HCT116 (cell line): ENCODE results near the gene CFAP61. TPM values are rescaled to one million over a fixed set of nuclear protein-coding genes. Genes with fewer than 3 reads are reported as not detected.

ENCODE experiments used
- ATAC-seq: fragments of 200-7000 bp; cut with Tn5 transposase; 2 replicates; pipeline ENCODE4 v1.9.1; 2020; ENCODE audit warnings: mild to moderate bottlenecking, moderate library complexity
- BruUV-seq: library from RNA; stranded (reverse); fragments of 400-500 nt; replicated peaks from 2 replicates; lab custom pipeline; 2021; lab: Mats Ljungman, UMichigan
- CTCF ChIA-PET: fragments of 300-600 bp; sonication (Branson Sonifier 250); formaldehyde crosslinking; loops from one replicate; lab custom pipeline; 2021; ENCODE audit warnings: antibody characterized with exemption; lab: Charles Lee
- POLR2A ChIA-PET: fragments of 300-600, 350-600 bp; sonication (Branson Sonifier 250); formaldehyde crosslinking; loops from one replicate; lab custom pipeline; 2021; ENCODE audit warnings: antibody characterized with exemption; lab: Charles Lee
- RAD21 ChIA-PET, 2 experiments: fragments of 300-600 bp; sonication (Branson Sonifier 250); formaldehyde crosslinking; loops; one replicate each; lab custom pipeline; 2023; ENCODE audit warnings: low total read pairs in 2 of 2; ENCODE audit not compliant: uncharacterized antibody in 2 of 2, unreplicated experiment in 2 of 2, low non-redundant PET in 1 of 2; lab: Charles Lee
- DNase-seq: peaks from one replicate; pipeline ENCODE4 v3.0.0-alpha.2; 2010; ENCODE audit warnings: low read depth, low spot score
- H2AFZ ChIP-seq: fragments of 200-600 bp; shearing (Covaris generic), sonication (generic); 2 replicates; pipeline ENCODE4 v1.6.1; 2017; ENCODE audit warnings: low read depth, mixed run types, mixed read lengths, antibody characterized with exemption, low read length; ENCODE audit not compliant: poor library complexity, severe bottlenecking
- H3K27ac ChIP-seq: 2 replicates; pipeline ENCODE4 v1.5.1; 2012; ENCODE audit warnings: low read depth, low read length
- H3K27me3 ChIP-seq: fragments of 200-600 bp; sonication (generic); 2 replicates; pipeline ENCODE4 v1.6.1; 2016; ENCODE audit warnings: mixed run types, low read length, mixed read lengths; ENCODE audit not compliant: insufficient read depth
- H3K36me3 ChIP-seq, 2 experiments: fragments of 200-500 bp in 1 of 2; fragments of 200-600 bp in 1 of 2; sonication (Bioruptor generic) in 1 of 2; sonication (generic) in 1 of 2; 2 replicates each; pipeline versions ENCODE4 v1.5.1 to v1.6.1; 2014 to 2016; ENCODE audit warnings: low read length in 2 of 2, inconsistent platforms in 1 of 2, mixed read lengths in 1 of 2, mixed run types in 1 of 2; ENCODE audit not compliant: insufficient read depth in 2 of 2, control insufficient read depth in 1 of 2
- H3K4me1 ChIP-seq, 2 experiments: fragments of 200-600 bp in 1 of 2; sonication (generic) in 1 of 2; 2 replicates each; pipeline versions ENCODE4 v1.5.1 to v1.6.1; 2012 to 2017; ENCODE audit warnings: low read length in 2 of 2, inconsistent platforms in 1 of 2, mild to moderate bottlenecking in 1 of 2, mixed read lengths in 1 of 2, mixed run types in 1 of 2, moderate library complexity in 1 of 2; ENCODE audit not compliant: insufficient read depth in 2 of 2, control insufficient read depth in 1 of 2
- H3K4me2 ChIP-seq: fragments of 200-600 bp; sonication (generic); 2 replicates; pipeline ENCODE4 v1.6.1; 2017; ENCODE audit warnings: mixed run types, low read length, mixed read lengths
- H3K4me3 ChIP-seq, 2 experiments: fragments of 200-600 bp in 1 of 2; sonication (generic) in 1 of 2; replicated peaks in 1 of 2; 2 replicates each; pipeline ENCODE4 v1.5.1; 2011 to 2016; ENCODE audit warnings: low read length in 2 of 2, control low read depth in 1 of 2, low read depth in 1 of 2, mild to moderate bottlenecking in 1 of 2, mixed read lengths in 1 of 2, mixed run types in 1 of 2
- H3K79me2 ChIP-seq: fragments of 200-600 bp; sonication (generic); 2 replicates; pipeline ENCODE4 v1.6.1; 2017; ENCODE audit warnings: mild to moderate bottlenecking, mixed run types, low read length, moderate library complexity, mixed read lengths; ENCODE audit not compliant: insufficient read depth
- H3K9ac ChIP-seq: fragments of 200-600 bp; sonication (generic); 2 replicates; pipeline ENCODE4 v1.6.1; 2016; ENCODE audit warnings: low read length, mixed read lengths
- H3K9me2 ChIP-seq: fragments of 200-600 bp; sonication (generic), shearing (Covaris generic); 2 replicates; pipeline ENCODE4 v1.6.1; 2017; ENCODE audit warnings: mixed run types, mild to moderate bottlenecking, moderate library complexity; ENCODE audit not compliant: insufficient read depth
- H3K9me3 ChIP-seq, 2 experiments: fragments of 200-500 bp in 1 of 2; fragments of 200-600 bp in 1 of 2; sonication (Bioruptor generic) in 1 of 2; sonication (generic) in 1 of 2; 2 replicates each; pipeline ENCODE4 v1.6.1; 2014 to 2017; ENCODE audit warnings: low read length in 2 of 2, mixed read lengths in 2 of 2, inconsistent platforms in 1 of 2, low read depth in 1 of 2, mild to moderate bottlenecking in 1 of 2, mixed run types in 1 of 2, moderate library complexity in 1 of 2; ENCODE audit not compliant: control insufficient read depth in 1 of 2, insufficient read depth in 1 of 2
- H4K20me1 ChIP-seq: fragments of 200-600 bp; sonication (generic), shearing (Covaris generic); 2 replicates; pipeline ENCODE4 v1.6.1; 2017; ENCODE audit warnings: mixed run types, mild to moderate bottlenecking, moderate library complexity; ENCODE audit not compliant: insufficient read depth
- EGR1 ChIP-seq: IDR thresholded peaks from 2 replicates; pipeline ENCODE4 v1.6.1; 2012; ENCODE audit warnings: low read depth
- ELF1 ChIP-seq: IDR thresholded peaks from 2 replicates; pipeline ENCODE4 v1.6.1; 2012; ENCODE audit warnings: low read depth, borderline replicate concordance
- EZH2 ChIP-seq: fragments of 200-600 bp; sonication (generic); IDR thresholded peaks from 2 replicates; pipeline ENCODE4 v1.6.1; 2017; ENCODE audit warnings: antibody characterized with exemption, mixed run types
- EZH2phosphoT487 ChIP-seq: fragments of 200-600 bp; IDR thresholded peaks from 2 replicates; pipeline ENCODE4 v1.6.1; 2018; ENCODE audit warnings: antibody characterized with exemption, borderline replicate concordance
- FOSL1 ChIP-seq: IDR thresholded peaks from 2 replicates; pipeline ENCODE4 v1.6.1; 2012; ENCODE audit warnings: low read depth
- POLR2A ChIP-seq: IDR thresholded peaks from 2 replicates; pipeline ENCODE4 v1.7.0; 2011; ENCODE audit warnings: borderline replicate concordance; ENCODE audit not compliant: insufficient read depth, insufficient read length; ENCODE audit errors: extremely low read depth
- SP1 ChIP-seq: IDR thresholded peaks from 2 replicates; pipeline ENCODE4 v1.6.1; 2012; ENCODE audit warnings: low read depth
- SRF ChIP-seq: IDR thresholded peaks from 2 replicates; pipeline ENCODE4 v1.6.1; 2012; ENCODE audit warnings: low read depth
- intact Hi-C: fragments of 100-400 bp; cut with micrococcal nuclease; formaldehyde crosslinking; loops from 2 replicates; pipeline ENCODE4 v1.10.0; 2022
- total RNA-seq: library from RNA; stranded (reverse); gene quantifications from one replicate; pipeline ENCODE4 v1.2.1, GENCODE V29; 2021; ENCODE audit not compliant: unreplicated experiment
- TF ChIP-seq, protein P1 (sequence below): IDR thresholded peaks from 2 replicates; pipeline ENCODE4 v1.6.1; 2012; ENCODE audit warnings: low read depth

The CFAP61 gene
- total RNA-seq, 1 experiment from 2014 or later: 1.7 TPM

DNA sequence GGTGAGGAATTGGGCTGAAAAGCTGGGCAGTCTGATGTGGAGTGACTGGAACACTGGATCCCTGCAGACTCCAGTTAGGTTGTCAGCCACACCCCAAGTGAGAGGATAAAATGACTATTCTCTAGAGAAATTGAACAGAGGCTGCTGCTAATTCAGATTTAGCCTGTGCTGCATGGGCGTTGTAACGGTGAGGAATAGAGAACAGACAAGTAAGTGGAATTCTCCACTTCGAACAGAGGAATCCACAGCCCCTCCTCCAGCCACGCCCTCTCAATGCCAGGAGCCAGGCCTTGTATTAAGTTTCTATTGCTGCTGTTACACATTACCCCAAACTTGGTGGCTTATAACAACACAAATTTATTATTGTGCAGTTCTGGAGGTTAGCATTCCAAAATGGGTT lies 109.3 kb downstream of the CFAP61 start:
- no peaks in the 10 kb centered on the region for H3K9me2 ChIP-seq
- no peak overlapping the region for H3K4me2 ChIP-seq
- CTCF ChIA-PET: no interaction called here
- BruUV-seq: no TSS peak
- no peak overlapping the region for H3K27ac ChIP-seq
- RAD21 ChIA-PET: no interaction called here
- no peaks in the 10 kb centered on the region for H3K9me3 ChIP-seq
- H3K36me3 ChIP-seq: no peaks in the 10 kb centered on the region
- H3K79me2 ChIP-seq: no peaks in the 10 kb centered on the region
- H3K4me1 ChIP-seq: no peaks in the 10 kb centered on the region
- no peak for TF ChIP-seq SRF
- no peak for TF ChIP-seq EZH2
- no peak for TF ChIP-seq POLR2A
- TF ChIP-seq, protein P1, sequence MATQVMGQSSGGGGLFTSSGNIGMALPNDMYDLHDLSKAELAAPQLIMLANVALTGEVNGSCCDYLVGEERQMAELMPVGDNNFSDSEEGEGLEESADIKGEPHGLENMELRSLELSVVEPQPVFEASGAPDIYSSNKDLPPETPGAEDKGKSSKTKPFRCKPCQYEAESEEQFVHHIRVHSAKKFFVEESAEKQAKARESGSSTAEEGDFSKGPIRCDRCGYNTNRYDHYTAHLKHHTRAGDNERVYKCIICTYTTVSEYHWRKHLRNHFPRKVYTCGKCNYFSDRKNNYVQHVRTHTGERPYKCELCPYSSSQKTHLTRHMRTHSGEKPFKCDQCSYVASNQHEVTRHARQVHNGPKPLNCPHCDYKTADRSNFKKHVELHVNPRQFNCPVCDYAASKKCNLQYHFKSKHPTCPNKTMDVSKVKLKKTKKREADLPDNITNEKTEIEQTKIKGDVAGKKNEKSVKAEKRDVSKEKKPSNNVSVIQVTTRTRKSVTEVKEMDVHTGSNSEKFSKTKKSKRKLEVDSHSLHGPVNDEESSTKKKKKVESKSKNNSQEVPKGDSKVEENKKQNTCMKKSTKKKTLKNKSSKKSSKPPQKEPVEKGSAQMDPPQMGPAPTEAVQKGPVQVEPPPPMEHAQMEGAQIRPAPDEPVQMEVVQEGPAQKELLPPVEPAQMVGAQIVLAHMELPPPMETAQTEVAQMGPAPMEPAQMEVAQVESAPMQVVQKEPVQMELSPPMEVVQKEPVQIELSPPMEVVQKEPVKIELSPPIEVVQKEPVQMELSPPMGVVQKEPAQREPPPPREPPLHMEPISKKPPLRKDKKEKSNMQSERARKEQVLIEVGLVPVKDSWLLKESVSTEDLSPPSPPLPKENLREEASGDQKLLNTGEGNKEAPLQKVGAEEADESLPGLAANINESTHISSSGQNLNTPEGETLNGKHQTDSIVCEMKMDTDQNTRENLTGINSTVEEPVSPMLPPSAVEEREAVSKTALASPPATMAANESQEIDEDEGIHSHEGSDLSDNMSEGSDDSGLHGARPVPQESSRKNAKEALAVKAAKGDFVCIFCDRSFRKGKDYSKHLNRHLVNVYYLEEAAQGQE: no peak
- TF ChIP-seq FOSL1: no peak
- no peak for TF ChIP-seq EZH2phosphoT487
- no peak for TF ChIP-seq ELF1
- no peak for TF ChIP-seq EGR1
- TF ChIP-seq SP1: no peak
- TF ChIP-seq, all 23 proteins: peak for 0
- H3K27me3 ChIP-seq: no peaks in the 10 kb centered on the region
- DNase-seq (no peak), ATAC-seq (no peak)
- no peaks in the 10 kb centered on the region for H4K20me1 ChIP-seq
- intact Hi-C loops: no loop called here
- no peak overlapping the region for H2AFZ ChIP-seq
- H3K4me3 ChIP-seq: no peak overlapping the region
- POLR2A ChIA-PET: no interaction called here
- no peak overlapping the region for H3K9ac ChIP-seq
